ENCODE data around the gene PHRF1. TPM values are rescaled to one million over a fixed set of nuclear protein-coding genes. Genes with fewer than 3 reads are reported as not detected.

Gene PHRF1
- total and polyA plus RNA-seq, 11 donors, result 11.6 to 21.3 (median 18.1) TPM

- peaks cover 0 to 8% (median 3%) of the 10 kb centered on the region in 9 donors for H3K36me3 ChIP-seq
- peak in 1 of 5 donors; percentile 71 for DNase-seq
- no peaks in the 10 kb centered on the region for H3K9me3 ChIP-seq
- ATAC-seq, result no peak
- H3K27me3 ChIP-seq, result peaks cover 0 to 6% (median 0%) of the 10 kb centered on the region in 9 donors
- H3K4me1 ChIP-seq, result peaks cover 20 to 65% (median 51%) of the 10 kb centered on the region in 12 donors
- peak overlapping the region; percentile 60 to 99 (median 84) for H3K4me3 ChIP-seq
- WGBS, 4 donors, result 3 to 5% (median 4%) methylated on average over 21 to 46 of the region's 48 CpGs
- TF ChIP-seq POLR2A (IDR thresholded peaks at IDR 0.05), result no peak
- TF ChIP-seq CTCF (IDR thresholded peaks at IDR 0.05), result no peak
- H3K27ac ChIP-seq, result peak overlapping the region in 11 of 12 donors; percentile 46 to 97 (median 91)
- intact Hi-C loops (cut with DNase I), result loop anchor here in 2 of 10 donors (5.0 kb wide), 2 partner anchors 35 to 40 kb away; partner anchors contain the start of gene IRF7 (in 1 of the 2)
Measured at GRCh38 chr11:576811-577610, 741 bp downstream of the PHRF1 start.

GRCh38 chr11:577611-577894, 1.3 kb downstream of the PHRF1 start:
- 53 to 65% (median 54%) methylated on average over 6 of the region's 6 CpGs for WGBS, 4 donors
- H3K4me1 ChIP-seq, result peaks cover 20 to 65% (median 51%) of the 10 kb centered on the region in 12 donors
- H3K27me3 ChIP-seq, result peaks cover 0 to 6% (median 0%) of the 10 kb centered on the region in 9 donors
- no peaks in the 10 kb centered on the region for H3K9me3 ChIP-seq
- peaks cover 0 to 13% (median 8%) of the 10 kb centered on the region in 9 donors for H3K36me3 ChIP-seq
- TF ChIP-seq CTCF (IDR thresholded peaks at IDR 0.05), result no peak
- no peak for TF ChIP-seq POLR2A (IDR thresholded peaks at IDR 0.05)
- peak overlapping the region; percentile 60 to 99 (median 84) for H3K4me3 ChIP-seq
- ATAC-seq (no peak), DNase-seq (no peak)
- intact Hi-C loops (cut with DNase I), result loop anchor here in 2 of 10 donors (5.0 kb wide), 2 partner anchors 35 to 40 kb away; partner anchors contain the start of gene IRF7 (in 1 of the 2)
- peak overlapping the region in 3 of 12 donors; percentile 88 to 92 (median 89) for H3K27ac ChIP-seq

GRCh38 chr11:578276-579035, 2.2 kb downstream of the PHRF1 start:
- 73 to 82% (median 77%) methylated on average over 16 to 21 of the region's 21 CpGs for WGBS, 4 donors
- ATAC-seq (no peak), DNase-seq (no peak)
- Histone ChIP-seq H3K36me3 (peaks cover 0 to 22% (median 17%) of the 10 kb centered on the region in 9 donors), H3K9me3 (no peaks in the 10 kb centered on the region), H3K27me3 (peaks cover 0 to 6% (median 0%) of the 10 kb centered on the region in 9 donors), H3K4me1 (peaks cover 20 to 65% (median 51%) of the 10 kb centered on the region in 12 donors), H3K4me3 (peak overlapping the region in 7 of 12 donors; percentile 60 to 99 (median 94)), H3K27ac (no peak overlapping the region)
- no peak for TF ChIP-seq CTCF (IDR thresholded peaks at IDR 0.05)
- TF ChIP-seq POLR2A (IDR thresholded peaks at IDR 0.05), result no peak
- intact Hi-C loops (cut with DNase I), result loop anchor here in 2 of 10 donors (5.0 kb wide), 2 partner anchors 34 to 39 kb away; partner anchors contain the start of gene IRF7 (in 1 of the 2)

Measured in heart left ventricle (tissue), 16 donors.